SU-DHL-6 (cell line): Measurements from ENCODE around the gene SMIM5.

Experiments used
- H2AFZ ChIP-seq: fragments of 200-600 bp; sonication (generic); 2 replicates; pipeline ENCODE4 v1.6.1; 2014; ENCODE audit warnings: low read depth, mild to moderate bottlenecking, moderate library complexity, mixed read lengths, antibody characterized with exemption, low read length; ENCODE audit not compliant: severe bottlenecking
- H3F3A ChIP-seq: fragments of 200-600 bp; shearing (Covaris generic); 2 replicates; pipeline ENCODE4 v1.6.0; 2016; ENCODE audit warnings: antibody characterized with exemption, mild to moderate bottlenecking; ENCODE audit not compliant: insufficient read depth
- H3K27ac ChIP-seq: fragments of 200-600 bp; sonication (generic); 2 replicates; pipeline ENCODE4 v1.5.1; 2016; ENCODE audit warnings: low read depth, mild to moderate bottlenecking, low read length, moderate library complexity, mixed read lengths
- H3K27me3 ChIP-seq: fragments of 200-600 bp; sonication (generic), shearing (Covaris generic); 2 replicates; pipeline ENCODE4 v1.6.0; 2014; ENCODE audit warnings: mild to moderate bottlenecking, low read length
- H3K36me3 ChIP-seq: fragments of 200-600 bp; sonication (generic); 2 replicates; pipeline ENCODE4 v1.6.1; 2014; ENCODE audit warnings: mild to moderate bottlenecking, low read length, mixed read lengths
- H3K4me2 ChIP-seq: fragments of 300-600, 200-600 bp; shearing (Covaris generic), sonication (generic); 2 replicates; pipeline ENCODE4 v1.6.0; 2014; ENCODE audit warnings: low read length, low read depth, mild to moderate bottlenecking; ENCODE audit not compliant: poor library complexity, severe bottlenecking
- H3K4me3 ChIP-seq: fragments of 200-600 bp; sonication (generic); 2 replicates; pipeline ENCODE4 v1.5.1; 2014; ENCODE audit warnings: antibody characterized with exemption, low read length, mild to moderate bottlenecking, mixed read lengths; ENCODE audit not compliant: insufficient read depth, poor library complexity, severe bottlenecking
- H3K79me2 ChIP-seq: fragments of 200-600 bp; sonication (generic); 2 replicates; pipeline ENCODE4 v1.6.1; 2014; ENCODE audit warnings: mild to moderate bottlenecking, low read length, moderate library complexity; ENCODE audit not compliant: insufficient read depth
- H3K9ac ChIP-seq: fragments of 200-600 bp; sonication (generic); 2 replicates; pipeline ENCODE4 v1.7.0; 2014; ENCODE audit warnings: mild to moderate bottlenecking, low read length
- H3K9me2 ChIP-seq: fragments of 200-600 bp; sonication (generic); replicated peaks from 2 replicates; pipeline ENCODE4 v1.6.1; 2014; ENCODE audit warnings: low read length; ENCODE audit not compliant: insufficient read depth
- H3K9me3 ChIP-seq: fragments of 200-600 bp; sonication (generic); 2 replicates; pipeline ENCODE4 v1.6.1; 2014; ENCODE audit warnings: low read length, mixed read lengths; ENCODE audit not compliant: insufficient read depth
- H4K20me1 ChIP-seq: fragments of 200-600 bp; sonication (generic); 2 replicates; pipeline ENCODE4 v1.6.1; 2014; ENCODE audit warnings: low read depth, mild to moderate bottlenecking, antibody characterized with exemption, low read length, moderate library complexity, mixed read lengths
- EZH2phosphoT487 ChIP-seq: fragments of 200-600 bp; sonication (generic), shearing (Covaris generic); conservative IDR thresholded peaks from 2 replicates; pipeline ENCODE4 v1.6.1; 2018; ENCODE audit warnings: mild to moderate bottlenecking, antibody characterized with exemption, low read length, moderate library complexity, mixed read lengths
- TF ChIP-seq, protein P1 (sequence below): fragments of 200-600 bp; sonication (generic); IDR thresholded peaks from one replicate; pipeline ENCODE4 v1.5.1; 2017; ENCODE audit warnings: antibody characterized with exemption, mild to moderate bottlenecking, low read length, moderate library complexity; ENCODE audit not compliant: insufficient read depth, poor library complexity, severe bottlenecking

Gene SMIM5

DNA sequence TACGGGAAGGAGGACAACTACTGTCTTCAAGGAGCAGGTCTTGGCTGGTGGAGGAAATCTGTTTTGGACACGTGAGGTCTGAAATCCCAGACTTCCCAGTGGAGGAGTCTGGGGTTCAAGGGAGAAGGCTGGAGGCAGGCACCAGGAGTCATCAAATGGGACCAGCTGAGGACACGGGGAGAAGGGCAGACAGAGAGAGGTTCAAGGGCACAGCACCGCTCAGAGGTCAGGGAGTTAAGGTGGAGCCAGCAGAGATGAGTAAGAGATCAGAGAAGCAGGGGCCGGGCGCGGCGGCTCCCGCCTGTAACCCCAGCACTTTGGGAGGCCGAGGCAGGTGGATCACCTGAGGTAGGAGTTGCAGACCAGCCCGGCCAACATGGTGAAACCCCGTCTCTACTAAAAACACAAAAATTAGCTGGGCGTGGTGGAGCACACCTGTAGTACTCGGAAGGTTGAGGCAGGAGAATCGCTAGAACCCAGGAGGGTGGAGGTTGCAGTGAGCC, 10.4 kb upstream of the SMIM5 start:
- TF ChIP-seq, protein P1, sequence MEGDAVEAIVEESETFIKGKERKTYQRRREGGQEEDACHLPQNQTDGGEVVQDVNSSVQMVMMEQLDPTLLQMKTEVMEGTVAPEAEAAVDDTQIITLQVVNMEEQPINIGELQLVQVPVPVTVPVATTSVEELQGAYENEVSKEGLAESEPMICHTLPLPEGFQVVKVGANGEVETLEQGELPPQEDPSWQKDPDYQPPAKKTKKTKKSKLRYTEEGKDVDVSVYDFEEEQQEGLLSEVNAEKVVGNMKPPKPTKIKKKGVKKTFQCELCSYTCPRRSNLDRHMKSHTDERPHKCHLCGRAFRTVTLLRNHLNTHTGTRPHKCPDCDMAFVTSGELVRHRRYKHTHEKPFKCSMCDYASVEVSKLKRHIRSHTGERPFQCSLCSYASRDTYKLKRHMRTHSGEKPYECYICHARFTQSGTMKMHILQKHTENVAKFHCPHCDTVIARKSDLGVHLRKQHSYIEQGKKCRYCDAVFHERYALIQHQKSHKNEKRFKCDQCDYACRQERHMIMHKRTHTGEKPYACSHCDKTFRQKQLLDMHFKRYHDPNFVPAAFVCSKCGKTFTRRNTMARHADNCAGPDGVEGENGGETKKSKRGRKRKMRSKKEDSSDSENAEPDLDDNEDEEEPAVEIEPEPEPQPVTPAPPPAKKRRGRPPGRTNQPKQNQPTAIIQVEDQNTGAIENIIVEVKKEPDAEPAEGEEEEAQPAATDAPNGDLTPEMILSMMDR = no peak
- TF ChIP-seq EZH2phosphoT487 = no peak
- H3K79me2 ChIP-seq = no peaks in the 10 kb centered on the region
- no peaks in the 10 kb centered on the region for H3F3A ChIP-seq
- H3K4me3 ChIP-seq = no peak overlapping the region
- H3K9me3 ChIP-seq = no peaks in the 10 kb centered on the region
- H2AFZ ChIP-seq = no peak overlapping the region
- no peak overlapping the region for H3K27ac ChIP-seq
- no peak overlapping the region for H3K9ac ChIP-seq
- H3K36me3 ChIP-seq = no peaks in the 10 kb centered on the region
- no peak overlapping the region for H3K4me2 ChIP-seq
- H3K27me3 ChIP-seq = no peaks in the 10 kb centered on the region
- H3K9me2 ChIP-seq = no peaks in the 10 kb centered on the region
- no peaks in the 10 kb centered on the region for H4K20me1 ChIP-seq

DNA sequence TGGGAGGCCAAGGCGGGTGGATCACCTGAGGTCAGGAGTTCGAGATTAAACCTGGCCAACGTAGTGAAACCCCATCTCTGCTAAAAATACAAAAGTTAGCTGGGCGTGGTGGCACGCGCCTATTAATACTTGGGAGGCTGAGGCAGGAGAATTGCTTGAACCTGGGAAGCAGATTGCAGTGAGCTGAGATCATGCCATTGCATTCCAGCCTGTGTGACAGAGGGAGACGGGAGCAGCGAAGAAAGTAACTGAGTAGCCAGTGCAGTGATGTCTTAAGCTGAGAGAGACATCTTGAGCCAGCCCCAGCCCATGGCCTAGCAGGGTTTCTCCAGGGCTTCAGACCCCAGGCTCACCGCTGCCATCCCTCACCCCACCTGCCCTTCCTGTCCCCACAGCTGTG, 9.8 kb upstream of the SMIM5 start:
- Histone ChIP-seq H3K4me2 (no peak overlapping the region), H3K36me3 (no peaks in the 10 kb centered on the region), H3K9me2 (no peaks in the 10 kb centered on the region), H3K4me3 (no peak overlapping the region), H3K79me2 (no peaks in the 10 kb centered on the region), H4K20me1 (no peaks in the 10 kb centered on the region), H3K27ac (no peak overlapping the region), H3F3A (no peaks in the 10 kb centered on the region), H3K9me3 (no peaks in the 10 kb centered on the region), H3K9ac (no peak overlapping the region), H2AFZ (no peak overlapping the region), H3K27me3 (no peaks in the 10 kb centered on the region)
- TF ChIP-seq, protein P1 = no peak
- no peak for TF ChIP-seq EZH2phosphoT487

DNA sequence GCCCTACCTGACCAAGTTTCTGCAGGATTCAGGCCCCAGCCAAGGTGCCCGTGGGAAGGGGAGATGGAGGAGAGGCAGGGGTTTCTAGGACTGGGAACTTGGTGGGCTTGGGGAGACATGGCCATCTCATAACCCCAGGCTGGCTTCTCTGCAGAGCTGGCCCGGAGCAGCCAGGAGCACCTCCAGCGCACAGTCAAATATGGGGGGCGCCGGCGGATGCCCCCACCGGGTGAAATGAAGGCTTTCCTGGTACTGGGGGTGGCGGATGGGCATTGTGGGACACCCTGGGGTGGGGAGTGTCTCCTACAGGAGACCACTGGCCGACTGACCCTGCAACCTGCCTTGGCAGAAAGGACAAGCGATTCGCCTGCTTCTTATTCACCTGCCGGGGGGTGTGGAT, 9.2 kb upstream of the SMIM5 start:
- Histone ChIP-seq H3K9me3 (no peaks in the 10 kb centered on the region), H3K9ac (no peak overlapping the region), H3F3A (no peaks in the 10 kb centered on the region), H4K20me1 (no peaks in the 10 kb centered on the region), H3K79me2 (no peaks in the 10 kb centered on the region), H3K27ac (no peak overlapping the region), H3K4me2 (no peak overlapping the region), H3K4me3 (no peak overlapping the region), H3K36me3 (no peaks in the 10 kb centered on the region), H3K9me2 (no peaks in the 10 kb centered on the region), H2AFZ (no peak overlapping the region), H3K27me3 (no peaks in the 10 kb centered on the region)
- no peak for TF ChIP-seq EZH2phosphoT487
- TF ChIP-seq, protein P1 = no peak
